Measurements from ENCODE around the gene DDR2. TPM values are rescaled to one million over a fixed set of nuclear protein-coding genes. Genes with fewer than 3 reads are reported as not detected.

Gene DDR2
- polyA plus RNA-seq, 3 donors: 19.1 to 23.1 (median 21.0) TPM

DNA sequence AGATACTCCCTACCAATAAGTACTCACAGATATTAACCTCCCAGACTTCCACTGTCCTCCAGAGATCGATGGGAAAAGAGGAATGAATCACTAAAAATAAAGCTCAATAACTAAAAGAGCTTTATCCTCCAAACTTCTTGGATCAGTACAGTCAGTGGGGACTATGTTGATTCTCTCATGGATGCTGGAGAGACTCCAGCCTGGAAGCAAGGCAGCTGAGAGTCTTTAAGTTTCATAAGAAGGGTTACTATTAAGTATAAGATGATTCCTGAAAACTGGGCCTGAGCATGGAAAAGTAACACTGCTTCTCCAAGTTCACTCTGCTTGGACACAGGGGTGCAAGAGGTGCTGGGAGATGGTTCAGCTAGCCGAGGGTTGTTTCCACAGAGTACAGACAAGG lies 6.2 kb upstream of the DDR2 start:
- DNase-seq (ENCODE audit: extremely low read depth in 1 of 11, low read depth in 9 of 11, low spot score in 4 of 11): peak in 1 of 11 donors; percentile 4

DNA sequence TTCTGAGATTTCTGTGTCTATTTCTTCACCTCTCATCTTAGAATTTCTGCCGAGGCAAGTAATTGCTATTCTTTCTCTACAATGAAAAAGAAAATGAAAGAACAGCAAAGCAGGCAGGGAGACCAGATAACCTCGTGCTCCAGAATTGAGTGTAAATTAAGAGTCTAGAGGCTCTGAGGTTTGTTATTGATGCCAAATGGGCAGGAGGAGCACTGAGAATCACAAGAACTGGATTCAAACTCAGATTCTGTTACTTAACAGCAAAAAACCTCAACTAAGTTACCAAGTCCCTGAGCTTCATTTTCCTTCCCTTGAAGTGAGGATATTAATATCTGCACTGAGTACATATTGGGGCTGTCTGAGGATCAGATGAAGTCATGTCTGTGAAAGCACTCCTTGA lies 5.5 kb upstream of the DDR2 start:
- no peak for DNase-seq (ENCODE audit: extremely low read depth in 1 of 11, low read depth in 9 of 11, low spot score in 4 of 11)

DNA sequence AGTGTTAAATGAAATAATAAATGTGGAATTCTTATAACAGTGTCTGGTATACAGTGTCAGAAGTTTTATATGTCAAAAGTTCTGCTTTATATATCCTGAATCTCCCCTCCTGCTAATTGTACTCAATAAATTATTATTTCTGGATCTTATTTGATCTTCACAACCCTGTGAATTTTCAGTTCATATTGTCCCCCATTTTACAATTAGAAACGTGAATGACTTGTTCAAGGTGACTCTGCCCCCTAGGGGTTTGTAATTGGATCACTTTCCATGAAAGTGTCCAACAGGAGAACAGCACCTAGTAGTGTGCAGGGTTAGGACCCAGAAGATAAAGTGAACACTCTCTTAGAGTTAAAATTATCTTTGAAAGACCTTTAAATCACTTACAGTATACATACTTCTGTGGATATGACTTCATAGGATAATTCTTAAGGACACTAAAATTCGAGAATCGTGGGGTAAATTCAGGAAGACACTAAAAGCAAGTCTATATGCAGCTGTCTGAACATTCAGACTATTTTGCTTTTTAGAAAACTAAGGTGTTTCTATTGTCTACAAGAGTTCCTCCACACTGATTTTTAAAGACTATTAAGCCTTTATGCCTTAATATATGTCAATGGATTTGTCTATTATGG lies 4.5 kb upstream of the DDR2 start:
- no peak for DNase-seq (ENCODE audit: extremely low read depth in 1 of 11, low read depth in 9 of 11, low spot score in 4 of 11)

DNA sequence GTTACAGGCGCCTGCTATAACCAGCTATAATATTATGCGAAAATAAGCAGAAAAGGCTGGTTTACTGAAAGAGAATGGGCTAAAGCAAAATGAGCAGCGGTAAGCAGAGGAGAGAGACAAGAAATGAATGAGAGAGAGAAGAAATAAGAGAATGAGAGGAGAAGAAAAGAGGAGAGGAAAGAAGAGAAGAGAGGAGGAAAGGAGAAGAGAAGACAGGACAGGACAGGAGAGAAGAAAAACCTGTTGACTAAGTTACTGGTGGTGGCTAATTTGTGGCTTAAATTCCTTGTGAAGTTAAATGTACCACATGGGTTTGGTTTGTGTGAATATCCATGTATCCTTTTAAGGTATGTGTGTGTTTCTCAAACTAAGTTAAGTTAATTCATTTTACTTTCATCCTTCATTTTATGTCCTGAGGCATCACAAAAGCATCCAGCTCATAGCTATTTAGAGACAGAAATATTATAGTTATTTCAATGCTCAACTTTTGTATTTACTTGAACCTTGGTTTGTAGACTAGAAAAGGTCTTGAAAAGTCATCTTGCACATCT lies 3.1 kb upstream of the DDR2 start:
- no peak for DNase-seq (ENCODE audit: extremely low read depth in 1 of 11, low read depth in 9 of 11, low spot score in 4 of 11)

DNA sequence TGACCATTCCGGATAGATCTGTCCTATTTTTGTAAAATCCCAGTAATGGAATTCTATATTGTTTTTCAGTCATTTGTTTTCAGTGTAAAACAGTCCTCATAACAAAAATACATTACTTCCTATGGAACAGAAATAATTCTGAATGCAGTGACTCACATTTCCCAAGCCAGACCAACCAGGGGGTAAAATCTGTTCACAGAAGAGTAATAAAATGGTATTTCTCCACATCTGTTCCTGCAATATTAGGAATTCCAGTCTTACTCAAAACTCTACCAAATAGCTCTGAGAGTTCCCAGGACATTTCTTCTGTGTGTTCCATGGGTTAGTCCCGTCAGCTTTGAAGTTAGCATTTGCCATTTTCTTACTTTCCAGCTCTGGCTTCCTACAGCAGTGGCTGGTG lies 2.6 kb upstream of the DDR2 start:
- no peak for DNase-seq (ENCODE audit: extremely low read depth in 1 of 11, low read depth in 9 of 11, low spot score in 4 of 11)

DNA sequence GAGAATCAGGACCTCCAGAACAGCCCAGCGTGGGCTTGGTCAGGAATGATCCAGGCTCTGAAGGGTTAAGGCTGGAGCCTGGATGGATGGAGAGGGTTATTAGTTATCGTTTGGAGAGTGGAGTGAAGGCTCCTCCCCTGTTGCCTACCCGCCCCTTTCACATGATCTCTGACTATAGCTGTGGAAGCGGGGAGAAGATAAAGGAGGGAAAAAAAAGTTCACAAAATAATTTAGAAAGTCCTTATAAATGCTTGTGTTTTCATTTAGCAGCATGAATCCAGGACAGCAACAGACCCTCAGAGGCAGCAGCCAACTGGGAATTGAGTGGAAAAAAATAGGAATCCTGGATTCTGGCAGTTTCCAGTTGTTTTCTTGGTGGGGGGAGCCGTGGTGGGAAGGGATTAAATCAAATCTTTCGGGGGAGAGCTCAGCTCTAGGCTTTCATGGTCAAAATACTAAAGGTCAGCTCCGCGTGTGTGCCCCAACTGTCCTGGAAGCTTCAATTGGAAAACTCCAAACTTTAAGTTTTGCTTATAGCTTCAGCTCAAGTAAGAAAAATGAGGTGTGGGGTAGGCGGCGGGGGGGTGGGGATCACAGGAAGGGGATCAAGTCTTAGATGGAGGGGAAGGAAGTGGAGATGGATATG lies 595 bp upstream of the DDR2 start:
- peak in 5 of 11 donors; percentile 11 to 44 (median 36) for DNase-seq (ENCODE audit: extremely low read depth in 1 of 11, low read depth in 9 of 11, low spot score in 4 of 11)

DNA sequence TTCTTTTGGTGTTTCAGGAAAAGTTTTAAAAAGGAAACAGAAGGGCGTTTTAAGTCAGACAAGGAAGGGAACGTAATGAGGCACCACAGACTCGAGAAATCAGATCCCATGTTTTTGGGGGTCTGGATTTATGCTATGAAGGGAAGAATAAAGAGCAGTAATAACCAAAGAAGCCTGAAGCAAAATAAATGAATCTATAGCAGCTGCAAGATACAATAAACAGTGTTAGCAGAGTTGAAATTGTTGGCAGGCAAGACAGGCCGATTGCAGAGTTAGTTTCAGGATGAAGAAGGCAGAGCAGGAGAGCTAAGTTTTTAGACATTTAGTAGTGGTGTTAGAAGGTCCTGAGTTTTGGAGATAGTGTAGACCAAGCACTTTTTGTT lies 425 bp downstream of the DDR2 start:
- peak in 2 of 11 donors; percentile 23 to 24 for DNase-seq (ENCODE audit: extremely low read depth in 1 of 11, low read depth in 9 of 11, low spot score in 4 of 11)

DNA sequence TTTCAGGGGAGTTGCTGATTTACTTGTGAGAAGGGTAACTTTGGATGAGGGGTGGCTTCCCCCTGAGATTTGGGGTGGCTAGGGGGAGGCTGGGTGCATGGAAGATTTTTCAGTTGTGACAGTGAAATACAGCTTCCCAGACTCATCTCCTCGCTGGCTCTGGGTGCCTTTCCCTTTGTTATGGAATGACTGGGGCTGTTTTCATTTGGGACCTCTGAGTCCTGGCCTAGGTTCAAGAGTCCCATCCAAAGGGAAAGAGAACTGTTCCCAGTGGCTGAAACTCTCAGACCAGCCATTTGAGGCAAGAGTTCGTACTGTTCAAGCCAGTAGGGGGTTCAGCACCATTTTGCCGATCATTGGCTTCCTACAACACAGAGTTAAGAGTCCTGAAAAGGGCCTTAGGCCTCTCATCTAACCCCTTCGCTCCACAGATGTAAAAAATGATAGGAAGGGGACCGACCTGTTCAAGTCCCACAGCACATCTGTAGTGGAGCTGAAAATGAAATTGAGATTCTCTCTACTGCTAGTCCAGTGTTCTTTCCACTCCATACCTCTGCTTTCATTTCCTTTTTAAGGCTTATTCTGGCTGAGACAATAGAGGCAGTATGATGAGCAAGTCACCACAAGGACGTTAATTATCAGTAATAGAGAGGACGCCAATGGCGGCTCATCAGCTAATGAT lies 958 bp downstream of the DDR2 start:
- DNase-seq (ENCODE audit: extremely low read depth in 1 of 11, low read depth in 9 of 11, low spot score in 4 of 11): peak in 2 of 11 donors; percentile 4 to 8

DNA sequence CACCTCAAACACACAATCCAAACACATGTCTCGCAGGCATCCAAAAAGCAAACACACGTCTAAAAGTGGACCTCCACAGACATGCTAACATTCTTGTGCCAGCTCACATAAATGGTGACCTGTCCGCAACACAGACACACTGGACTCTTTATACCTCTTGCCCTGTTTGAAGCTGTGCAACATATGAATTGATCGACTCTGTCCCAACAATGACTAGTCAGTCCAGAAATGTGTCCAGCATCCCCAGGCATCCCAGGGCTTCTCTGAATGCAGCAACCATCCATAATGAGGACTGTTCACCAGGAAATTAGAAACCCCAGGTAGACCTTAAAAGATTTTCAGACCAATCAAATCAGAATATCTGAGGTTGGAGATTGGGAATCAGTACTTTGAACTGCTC lies 3.2 kb downstream of the DDR2 start:
- DNase-seq (ENCODE audit: extremely low read depth in 1 of 11, low read depth in 9 of 11, low spot score in 4 of 11): no peak

DNA sequence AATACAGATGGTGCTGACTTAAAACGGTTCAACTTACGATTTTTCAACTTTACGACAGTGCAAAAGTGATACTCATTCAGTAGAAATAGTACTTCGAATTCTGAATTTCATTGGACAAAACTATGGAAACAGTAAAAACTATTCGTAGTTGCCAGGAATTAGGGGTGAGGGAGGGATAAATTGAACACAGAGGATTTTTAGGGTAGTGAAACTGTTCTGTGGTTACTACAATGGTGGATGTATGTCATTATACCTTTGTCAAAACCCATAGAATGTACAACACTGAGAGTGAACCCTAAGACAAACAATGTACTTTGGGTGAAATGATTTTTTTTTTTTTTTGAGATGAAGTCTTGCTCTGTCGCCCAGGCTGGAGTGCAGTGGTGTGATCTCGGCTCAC lies 7.5 kb downstream of the DDR2 start:
- no peak for DNase-seq (ENCODE audit: extremely low read depth in 1 of 11, low read depth in 9 of 11, low spot score in 4 of 11)

DNA sequence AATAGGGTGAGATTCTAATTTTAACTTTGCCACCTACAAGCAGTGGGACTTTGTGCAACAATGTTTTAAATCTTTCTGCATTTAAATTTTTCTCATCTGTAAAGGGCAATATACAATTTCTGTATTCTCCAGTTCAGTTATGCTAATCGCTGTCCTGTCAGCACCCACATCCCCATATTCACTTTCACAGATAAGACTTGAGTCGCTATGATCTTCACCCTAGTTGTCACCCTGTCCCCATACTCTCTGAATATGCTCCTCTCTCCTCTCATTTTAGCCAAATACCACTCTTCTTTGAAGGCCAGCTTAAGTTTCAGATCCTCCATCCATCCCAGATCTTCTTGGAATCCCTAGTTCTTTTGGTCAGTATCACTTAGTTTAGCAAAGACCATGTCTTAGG lies 8.8 kb downstream of the DDR2 start:
- no peak for DNase-seq (ENCODE audit: extremely low read depth in 1 of 11, low read depth in 9 of 11, low spot score in 4 of 11)

DNA sequence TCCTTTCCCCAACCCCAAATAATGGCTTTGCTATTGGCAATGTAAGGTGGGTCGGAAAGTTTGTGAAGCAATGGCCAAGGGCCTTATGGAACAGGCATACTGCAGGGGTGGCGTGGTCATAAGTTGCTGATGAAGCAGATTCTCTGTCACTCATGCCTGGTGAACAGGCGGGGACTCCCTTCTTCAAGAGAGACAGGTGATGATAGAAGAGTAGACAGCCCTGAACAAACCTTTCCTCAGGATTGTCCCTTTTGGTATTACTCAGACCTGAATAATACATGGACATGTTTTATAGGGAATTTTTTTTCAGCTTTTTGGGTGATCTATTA lies 12.7 kb downstream of the DDR2 start:
- DNase-seq (ENCODE audit: extremely low read depth in 1 of 11, low read depth in 9 of 11, low spot score in 4 of 11): no peak

DNA sequence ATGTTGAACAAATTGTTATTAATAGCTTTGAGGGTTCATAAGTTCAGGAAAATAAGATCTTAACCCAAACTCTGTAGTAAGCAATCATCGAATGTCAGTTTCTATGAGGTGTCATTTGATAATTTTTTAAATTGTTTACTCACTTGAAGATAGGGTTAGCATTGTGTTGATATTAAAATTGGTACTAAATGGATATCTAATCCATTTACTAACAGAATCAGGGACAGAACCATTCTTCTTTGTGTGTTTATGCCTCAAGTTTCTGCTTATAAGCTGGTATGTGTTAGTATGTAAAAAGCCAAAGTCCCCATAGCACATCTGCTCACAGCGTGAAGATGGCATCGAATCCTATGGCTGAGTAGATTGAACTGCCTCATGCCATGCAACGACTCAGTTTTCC lies 13.4 kb downstream of the DDR2 start:
- no peak for DNase-seq (ENCODE audit: extremely low read depth in 1 of 11, low read depth in 9 of 11, low spot score in 4 of 11)

DNA sequence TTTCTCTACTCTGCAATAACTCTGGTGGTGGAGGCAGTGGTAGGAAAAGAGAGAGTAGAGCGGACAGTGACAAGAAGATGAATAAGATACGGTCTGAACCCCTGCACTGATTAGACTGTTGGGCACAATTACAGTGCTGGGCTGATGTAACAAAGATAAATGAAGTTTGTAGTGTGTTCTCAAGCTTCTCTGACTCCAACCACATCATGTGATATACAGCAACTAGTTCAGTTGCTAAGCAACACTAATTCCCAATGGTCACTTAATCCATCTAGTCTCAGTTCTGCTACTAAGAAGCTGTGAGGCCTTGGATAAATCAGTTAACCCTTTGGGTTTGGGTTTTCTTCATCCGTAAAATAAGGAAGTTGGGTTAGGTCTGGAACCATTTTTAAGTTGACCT lies 17.3 kb downstream of the DDR2 start:
- no peak for DNase-seq (ENCODE audit: extremely low read depth in 1 of 11, low read depth in 9 of 11, low spot score in 4 of 11)

DNA sequence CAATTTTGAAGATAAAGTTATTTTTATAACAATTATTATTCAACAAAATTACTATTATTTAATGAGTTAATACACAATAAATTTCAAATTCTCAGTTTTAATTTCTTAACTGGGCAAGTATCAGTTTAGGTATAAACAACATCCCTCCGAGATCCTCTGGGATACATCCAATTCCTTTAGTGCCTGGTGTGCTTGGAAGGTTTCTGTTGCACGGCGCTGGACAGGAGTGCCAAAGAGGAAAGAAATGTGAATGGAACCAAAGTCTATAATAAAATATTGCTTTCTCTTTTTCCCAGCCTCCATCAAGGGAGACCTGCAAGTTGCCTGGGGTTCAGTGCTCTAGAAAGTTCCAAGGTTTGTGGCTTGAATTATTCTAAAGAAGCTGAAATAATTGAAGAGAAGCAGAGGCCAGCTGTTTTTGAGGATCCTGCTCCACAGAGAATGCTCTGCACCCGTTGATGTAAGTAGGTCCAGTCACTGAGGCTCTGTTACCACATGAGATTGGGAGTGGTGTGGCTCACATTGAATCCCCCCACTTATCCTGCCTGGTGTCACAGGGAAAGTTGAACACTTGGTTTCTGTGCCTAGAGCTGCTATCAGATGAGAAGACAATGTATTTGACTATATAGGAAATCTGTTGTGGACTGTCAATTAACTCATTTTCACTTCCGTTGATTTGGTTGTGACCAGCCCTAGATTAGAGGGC lies 22.8 kb downstream of the DDR2 start:
- no peak for DNase-seq (ENCODE audit: extremely low read depth in 1 of 11, low read depth in 9 of 11, low spot score in 4 of 11)

DNA sequence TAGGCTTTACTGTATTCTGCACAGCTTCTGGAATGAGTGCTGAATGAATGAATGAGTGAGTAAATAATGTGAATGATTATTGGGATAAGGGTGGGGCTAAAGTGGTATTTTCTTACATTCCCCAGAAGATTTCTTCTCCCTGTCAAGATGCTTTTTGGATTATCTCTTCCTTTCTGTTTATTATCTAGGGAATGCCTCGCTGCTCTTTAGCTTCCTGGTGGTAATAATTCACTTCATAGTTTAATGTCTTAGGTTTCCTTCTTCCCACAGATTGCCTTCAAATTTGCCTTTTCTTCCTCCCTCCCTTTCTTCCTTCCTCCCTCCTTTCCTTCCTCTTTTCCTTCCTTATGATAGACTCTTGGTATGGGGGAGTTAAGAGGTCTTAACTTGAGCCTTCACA lies 24.0 kb downstream of the DDR2 start:
- no peak for DNase-seq (ENCODE audit: extremely low read depth in 1 of 11, low read depth in 9 of 11, low spot score in 4 of 11)

DNA sequence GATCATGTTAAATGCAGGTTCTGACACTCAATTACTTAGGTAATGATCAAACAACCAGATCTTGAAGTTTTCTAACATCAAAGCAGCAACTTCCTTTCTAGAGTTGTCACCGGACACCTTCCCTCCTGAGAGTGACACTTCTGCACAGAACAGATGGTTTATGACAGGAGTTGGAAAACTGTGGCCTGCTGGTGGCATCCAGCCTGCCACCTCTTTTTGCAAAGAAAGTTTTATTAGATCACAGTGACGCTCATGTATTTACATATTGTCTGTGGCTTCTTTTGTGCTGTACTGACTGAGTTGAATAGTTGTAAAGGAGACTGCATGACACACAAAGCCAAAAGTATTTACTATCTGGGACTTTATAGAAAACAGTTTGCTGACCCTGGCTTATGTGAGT lies 28.3 kb downstream of the DDR2 start:
- peak in 4 of 11 donors; percentile 15 to 20 (median 20) for DNase-seq (ENCODE audit: extremely low read depth in 1 of 11, low read depth in 9 of 11, low spot score in 4 of 11)

DNA sequence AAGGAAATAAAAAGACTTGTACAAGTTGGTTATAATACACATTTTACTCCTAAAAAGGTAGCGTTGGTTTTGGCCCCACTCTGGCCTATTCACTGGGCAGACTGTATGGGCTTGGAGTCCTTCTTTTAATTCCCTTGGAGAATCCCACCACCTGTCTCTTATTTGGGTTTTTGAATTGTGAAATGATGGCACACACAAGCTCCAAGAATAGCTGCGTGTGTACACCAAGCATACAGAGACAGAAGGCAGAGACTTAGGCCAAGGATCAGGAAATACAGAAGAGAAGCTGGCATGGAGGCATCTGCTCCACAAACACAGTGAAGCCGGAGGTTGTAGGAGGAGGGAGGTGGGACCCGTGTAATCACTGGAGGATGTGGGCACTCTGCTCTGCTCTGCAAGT lies 29.1 kb downstream of the DDR2 start:
- DNase-seq (ENCODE audit: extremely low read depth in 1 of 11, low read depth in 9 of 11, low spot score in 4 of 11): no peak

DNA sequence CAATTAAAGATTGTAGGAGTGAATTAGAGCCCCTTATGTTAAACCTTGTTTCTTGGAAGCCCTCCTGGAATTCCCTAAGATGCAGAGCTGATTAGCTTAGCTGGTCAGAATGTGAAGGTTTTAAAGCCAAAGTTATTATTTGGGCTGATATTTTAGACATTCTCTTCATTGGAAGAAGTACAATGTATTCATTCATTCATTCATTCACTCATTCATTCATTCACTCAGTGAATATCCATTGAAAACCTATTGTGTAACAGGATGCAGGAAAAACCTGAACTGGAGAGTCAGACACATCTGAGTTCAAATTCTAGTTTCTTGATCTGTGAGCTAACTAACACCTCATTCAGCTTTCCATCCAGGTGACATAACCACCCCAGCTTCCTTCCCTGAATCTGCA lies 29.7 kb downstream of the DDR2 start:
- no peak for DNase-seq (ENCODE audit: extremely low read depth in 1 of 11, low read depth in 9 of 11, low spot score in 4 of 11)

DNA sequence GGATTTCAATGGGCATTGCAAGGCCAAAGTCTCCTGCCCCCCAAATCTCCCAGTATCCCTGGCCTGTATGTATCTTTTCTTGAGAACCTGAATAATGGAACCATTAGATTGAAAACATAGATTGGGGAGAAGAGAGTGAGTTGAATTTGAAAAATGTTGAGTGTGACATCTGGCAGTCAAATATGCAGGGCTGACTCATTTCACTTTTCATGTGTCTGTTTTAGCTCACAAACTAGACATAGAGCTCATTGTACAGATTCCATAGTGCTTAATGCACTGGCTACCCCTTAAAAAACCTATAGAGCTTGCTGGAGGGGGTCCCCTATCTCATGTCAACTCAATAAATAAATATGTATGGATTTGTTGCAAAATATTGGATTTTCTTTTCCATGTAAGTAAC lies 30.8 kb downstream of the DDR2 start:
- no peak for DNase-seq (ENCODE audit: extremely low read depth in 1 of 11, low read depth in 9 of 11, low spot score in 4 of 11)
